ENCODE data around the gene SMAD2.
"Not testable (repeated sequence)": the region's sequence is repeated elsewhere in the genome, so short reads cannot be mapped to it uniquely, and the experiment has no call there.

SMAD2 gene

DNA sequence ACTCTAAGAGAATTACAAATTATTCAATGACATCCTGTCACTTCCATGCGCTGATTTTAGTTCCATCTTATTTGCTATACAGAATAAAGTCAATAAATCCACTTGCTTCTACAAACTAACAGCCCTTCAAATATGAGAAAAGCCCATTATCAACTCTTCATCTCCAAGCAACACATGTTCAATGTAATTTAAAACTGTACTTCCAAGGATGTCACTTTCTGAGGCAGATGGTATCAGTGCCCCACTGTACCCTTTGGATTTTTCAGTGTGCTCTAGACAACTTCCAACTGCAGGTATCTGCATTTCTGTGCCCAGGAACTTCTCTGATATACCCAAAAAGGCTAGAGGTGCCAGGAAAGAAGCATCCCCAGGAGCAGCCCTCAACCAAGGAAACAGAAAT, 87.6 kb downstream of the SMAD2 start:
- no peak for DNase-seq (ENCODE audit: low spot score)

DNA sequence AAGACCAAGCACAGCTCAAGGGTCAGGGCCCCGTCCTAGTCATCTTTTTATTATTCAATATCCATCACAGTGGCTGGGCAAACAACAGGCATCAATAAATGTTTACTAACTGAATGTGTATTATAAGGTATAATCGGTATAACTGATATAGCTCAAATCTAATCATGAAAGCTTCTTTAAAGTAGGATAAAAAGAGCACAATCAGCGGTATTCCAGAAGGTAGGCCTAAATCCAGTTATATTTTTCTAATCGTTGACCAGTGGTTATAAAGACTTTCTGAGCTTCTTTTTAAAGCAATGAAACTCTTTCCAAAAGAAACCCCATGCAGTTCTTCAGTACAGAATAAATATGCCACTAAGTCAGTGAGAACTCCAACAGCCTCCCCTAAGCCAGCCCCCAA, 92.1 kb downstream of the SMAD2 start:
- DNase-seq (ENCODE audit: low spot score): no peak

DNA sequence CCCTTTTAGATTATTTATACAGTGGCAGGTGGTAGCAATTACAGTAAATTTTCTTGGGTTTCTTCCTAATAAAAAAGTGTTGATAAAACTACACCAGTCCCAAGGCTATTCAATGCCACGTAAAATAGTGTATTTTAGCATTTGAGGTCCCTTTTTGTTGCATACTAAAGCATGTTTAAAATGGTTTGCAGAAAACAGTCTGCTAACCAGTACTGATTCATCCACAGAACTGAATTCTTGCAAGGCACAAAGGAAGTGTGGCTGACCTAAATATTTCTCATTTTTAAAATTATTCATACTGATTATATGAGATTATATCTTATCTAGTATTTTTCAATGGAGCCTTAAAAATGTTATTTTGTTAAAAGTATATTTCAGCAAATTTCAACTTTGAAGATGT, 98.1 kb downstream of the SMAD2 start:
- DNase-seq (ENCODE audit: low spot score): no peak

DNA sequence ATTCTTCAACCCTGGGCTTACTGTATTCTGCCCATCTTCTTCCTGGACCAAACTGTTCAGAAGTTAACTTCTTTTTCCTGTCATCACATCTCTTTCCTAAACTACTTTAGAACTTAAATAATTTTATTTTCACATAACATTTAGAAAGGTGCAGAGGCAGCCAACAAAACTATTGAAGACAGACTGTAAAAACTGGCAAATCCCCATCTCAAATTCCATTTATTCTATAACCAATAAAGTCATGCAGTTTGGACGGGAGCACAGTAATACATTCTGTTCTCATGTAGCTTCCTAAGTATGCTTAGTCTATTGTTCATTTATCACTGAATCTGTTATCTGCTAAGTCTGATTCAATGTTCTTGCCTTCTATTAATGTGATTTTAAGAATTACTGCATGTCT, 99.1 kb downstream of the SMAD2 start:
- DNase-seq (ENCODE audit: low spot score): no peak

DNA sequence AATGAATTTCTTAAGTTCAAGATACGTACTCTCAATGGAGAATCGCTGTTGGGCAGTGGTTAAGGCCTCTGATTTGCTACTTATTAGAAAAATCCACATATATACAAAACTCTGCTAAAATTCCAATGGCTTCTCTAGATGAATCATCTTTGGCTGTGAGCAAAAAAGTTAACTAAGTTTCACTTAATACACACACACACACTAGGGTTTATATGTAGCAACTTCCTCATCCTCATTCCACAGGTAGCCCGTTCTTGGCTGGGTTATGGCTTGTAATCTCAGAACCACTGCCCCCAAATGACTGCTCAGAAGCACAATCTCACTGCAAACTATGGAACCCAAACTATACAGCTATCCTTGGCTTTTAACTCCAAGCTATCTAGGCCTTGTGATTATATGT, 99.7 kb downstream of the SMAD2 start:
- no peak for DNase-seq (ENCODE audit: low spot score)

DNA sequence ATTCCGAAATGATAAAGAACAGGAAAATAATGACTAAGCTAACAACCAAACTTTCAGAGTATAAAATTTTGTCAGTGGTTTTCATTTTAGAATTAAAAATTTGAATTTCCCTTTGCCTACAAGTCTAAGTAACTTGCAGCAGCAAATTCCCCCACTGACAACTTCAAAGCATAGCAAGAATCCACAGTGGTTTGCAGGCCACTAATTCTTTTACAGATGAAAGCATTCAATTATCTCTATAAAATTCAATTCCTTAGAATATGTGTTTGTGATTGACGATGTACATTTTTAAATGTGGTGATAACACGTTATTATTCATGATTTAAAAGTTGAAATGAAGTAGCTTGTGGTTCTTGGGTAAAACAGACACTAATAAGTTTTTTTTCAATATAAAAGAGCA, 100.6 kb downstream of the SMAD2 start:
- no peak for DNase-seq (ENCODE audit: low spot score)

DNA sequence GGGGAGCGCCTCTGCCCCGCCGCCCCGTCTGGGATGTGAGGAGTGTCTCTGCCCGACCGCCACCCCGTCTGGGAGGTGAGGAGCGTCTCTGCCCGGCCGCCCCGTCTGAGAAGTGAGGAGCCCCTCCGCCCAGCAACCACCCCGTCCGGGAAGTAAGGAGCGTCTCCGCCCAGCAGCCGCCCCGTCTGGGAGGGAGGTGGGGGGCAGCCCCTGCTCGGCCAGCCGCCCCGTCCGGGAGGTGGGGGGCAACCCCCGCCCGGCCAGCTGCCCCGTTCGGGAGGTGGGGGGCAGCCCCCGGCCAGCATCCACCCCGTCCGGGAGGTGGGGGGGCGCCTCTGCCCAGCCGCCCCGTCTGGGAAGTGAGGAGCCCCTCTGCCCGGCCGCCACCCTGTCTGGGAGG, 102.4 kb downstream of the SMAD2 start:
- DNase-seq (ENCODE audit: low spot score): not testable (repeated sequence)

DNA sequence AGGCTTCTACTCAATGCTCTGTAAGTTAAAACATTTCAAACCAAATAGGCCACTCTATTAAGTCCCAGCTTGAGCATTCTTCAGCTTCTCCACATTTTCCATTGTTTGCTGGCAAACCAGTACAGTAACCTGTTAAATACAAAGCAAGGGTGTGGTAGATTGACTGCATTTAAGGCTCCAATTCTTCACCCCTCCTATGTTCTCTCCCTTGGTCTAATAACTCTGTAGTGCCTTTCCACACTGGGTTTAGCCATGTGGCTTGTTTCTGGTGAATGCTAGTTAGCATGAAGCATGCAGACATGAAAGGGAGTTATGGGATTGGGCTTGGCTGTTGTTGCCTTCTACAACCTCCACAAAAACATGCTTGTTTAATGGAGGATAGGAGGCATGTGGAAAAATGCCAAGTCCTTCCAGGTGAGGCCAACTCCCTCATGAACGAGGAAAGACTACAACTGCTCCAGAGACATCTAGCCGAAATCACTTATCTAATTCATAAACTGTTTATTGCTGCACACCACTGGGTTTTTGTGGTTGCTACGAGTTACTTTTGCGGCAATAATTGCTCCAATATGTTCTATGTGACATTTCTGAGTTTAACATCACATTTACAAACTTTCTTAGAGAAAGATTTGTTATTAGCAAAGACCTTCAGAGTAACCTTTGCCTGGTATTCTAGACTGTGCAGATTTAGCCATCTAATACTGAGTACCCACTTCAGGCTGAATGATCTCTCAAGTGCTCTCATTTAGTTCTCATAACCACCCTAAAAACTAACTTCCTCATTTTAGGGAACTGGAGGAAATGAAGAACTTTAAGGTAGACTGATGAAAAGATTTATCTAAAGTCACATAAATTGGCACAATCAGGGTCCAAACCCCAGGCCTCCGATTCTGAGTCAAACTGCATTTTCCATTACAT, 104.0 kb downstream of the SMAD2 start:
- no peak for DNase-seq (ENCODE audit: low spot score)

DNA sequence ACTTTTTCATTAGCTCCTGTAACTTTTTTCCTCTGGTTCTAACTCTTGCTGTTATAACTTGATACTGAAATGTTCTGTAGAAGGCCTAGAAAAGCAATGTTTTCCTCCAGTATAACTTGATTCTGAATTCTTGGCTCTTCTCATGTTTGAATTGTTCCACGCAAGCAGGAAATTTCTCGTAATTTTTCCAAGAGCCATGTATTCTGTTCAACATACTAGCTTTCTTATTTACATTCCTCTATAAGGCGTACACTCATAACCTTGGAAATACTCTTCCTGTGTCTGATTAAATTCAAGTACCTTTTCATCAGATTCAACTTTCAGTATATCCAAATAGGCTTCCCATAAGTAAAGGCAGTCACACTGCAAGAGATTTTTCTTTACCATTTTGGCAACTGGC, 109.1 kb downstream of the SMAD2 start:
- no peak for DNase-seq (ENCODE audit: low spot score)

DNA sequence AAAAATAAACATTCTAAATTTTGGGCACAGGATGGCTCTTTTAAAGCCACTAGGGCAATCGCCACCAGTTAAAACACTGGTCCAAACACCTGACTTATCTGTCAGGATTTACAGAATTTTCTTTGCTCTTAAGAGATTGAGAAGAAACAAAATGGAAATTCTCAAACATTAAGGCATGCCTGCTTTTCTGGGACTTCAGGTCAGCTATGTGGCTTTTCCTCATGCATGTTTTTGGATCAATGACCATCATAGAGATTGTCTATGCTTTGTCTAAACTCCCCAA, 112.7 kb downstream of the SMAD2 start:
- no peak for DNase-seq (ENCODE audit: low spot score)

DNA sequence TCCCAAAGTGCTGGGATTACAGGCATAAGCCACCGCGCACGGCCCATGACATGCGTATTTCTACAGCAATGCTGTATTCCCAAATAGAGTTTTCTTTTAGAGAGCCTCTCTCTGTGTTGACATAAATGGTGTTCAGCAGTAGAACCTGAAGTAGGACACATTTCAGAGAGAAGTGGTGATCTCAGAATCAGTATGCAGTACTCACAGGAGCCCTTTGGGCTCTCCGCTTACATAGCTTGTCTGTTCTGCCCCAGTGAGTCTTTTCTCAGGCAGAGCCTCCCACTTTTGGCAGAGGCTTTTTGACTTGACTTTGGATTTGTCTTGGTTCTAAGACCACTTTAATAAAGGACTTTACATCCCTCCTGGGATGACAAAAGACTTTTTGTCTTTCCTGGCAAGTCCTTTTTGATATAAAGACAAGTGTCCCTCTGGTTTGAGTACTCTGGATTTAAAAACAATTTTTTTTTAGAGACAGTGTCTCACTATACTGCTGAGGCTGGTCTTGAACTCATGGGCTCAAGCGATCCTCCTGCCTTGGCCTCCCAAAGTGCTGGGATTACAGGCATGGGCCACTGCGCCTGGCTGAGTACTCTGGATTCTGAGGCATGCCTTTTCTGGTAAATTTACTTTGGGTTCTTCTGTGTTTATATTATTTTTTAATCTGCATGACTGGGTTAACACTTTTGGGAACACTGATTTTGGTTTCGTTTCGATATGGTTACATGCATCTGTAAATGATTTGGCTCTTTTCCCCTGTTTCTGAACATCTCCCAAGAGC, 113.3 kb downstream of the SMAD2 start:
- DNase-seq (ENCODE audit: low spot score): no peak

DNA sequence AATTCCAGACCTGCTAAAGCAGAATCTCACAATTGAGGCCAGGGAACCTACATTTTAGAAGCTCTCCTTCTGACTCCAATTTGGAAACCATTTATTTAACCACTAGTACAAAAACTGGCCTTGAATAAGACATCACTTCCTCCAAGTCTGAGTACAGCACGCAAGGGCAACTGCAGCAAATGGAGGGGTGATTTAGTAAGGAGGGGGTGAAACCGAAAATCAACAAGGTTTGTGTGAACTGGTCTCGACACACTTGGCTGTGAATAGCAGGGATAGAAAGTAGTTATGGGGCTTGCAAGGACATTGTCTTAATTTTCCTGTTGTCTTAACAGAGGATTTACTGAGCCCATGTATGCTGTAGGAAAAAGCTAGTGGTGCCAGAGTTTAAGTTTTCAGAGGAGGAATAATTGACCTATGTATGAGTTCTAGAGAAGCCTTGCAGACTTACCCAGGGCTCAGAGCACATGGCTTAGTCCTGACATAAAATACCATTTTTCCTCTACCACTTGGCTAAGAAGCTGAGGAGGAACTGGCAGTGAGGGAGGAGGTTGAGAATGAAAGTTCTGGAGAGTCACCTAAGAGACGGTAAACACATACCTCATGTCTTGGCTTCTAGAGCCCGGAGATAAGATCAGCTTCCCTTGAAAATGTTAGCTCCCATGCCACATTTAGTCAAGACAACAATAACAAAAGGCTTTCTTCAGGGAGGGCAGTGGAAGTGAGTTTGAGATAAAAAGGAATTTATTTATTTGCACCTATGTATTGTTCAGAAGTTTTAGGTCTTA, 114.8 kb downstream of the SMAD2 start:
- no peak for DNase-seq (ENCODE audit: low spot score)

DNA sequence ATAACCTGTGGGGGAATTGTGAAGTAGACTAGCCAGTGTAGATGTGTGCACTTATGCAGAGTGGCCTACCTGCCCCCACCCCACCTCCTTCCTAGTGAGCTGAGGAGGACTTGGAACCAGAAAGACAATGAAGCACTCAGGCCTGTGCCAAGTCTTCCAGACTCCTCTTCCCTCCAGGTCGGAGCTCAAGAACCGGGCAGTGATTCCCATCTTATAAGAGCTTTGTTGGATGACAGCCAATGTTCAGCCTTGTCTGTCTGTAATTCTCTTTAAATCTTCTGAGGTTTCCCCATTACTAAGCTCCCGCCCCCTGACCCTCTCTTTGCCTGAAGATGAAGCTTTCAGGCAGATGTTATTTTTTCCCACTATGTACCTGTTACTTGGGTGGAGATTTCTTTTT, 121.0 kb downstream of the SMAD2 start:
- no peak for DNase-seq (ENCODE audit: low spot score)

DNA sequence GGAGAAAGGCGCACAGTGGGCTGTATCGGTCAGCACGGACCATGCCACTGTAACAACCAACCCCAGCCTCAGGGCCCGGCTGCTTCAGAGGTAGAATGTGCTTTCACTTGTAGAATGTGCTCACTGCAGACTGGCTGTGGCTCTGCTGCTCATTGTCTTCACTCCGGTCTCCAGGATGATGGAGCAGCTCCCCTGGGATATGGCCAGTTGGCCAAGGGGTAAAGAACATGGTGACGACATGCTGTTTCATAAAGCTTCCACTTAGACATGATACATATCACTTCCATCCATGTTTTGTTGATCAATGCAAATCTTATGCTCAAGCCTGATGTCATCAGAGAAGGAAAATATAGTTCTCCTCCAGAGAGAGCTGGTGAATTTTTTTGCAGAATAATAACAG, 127.7 kb downstream of the SMAD2 start:
- no peak for DNase-seq (ENCODE audit: low spot score)

DNA sequence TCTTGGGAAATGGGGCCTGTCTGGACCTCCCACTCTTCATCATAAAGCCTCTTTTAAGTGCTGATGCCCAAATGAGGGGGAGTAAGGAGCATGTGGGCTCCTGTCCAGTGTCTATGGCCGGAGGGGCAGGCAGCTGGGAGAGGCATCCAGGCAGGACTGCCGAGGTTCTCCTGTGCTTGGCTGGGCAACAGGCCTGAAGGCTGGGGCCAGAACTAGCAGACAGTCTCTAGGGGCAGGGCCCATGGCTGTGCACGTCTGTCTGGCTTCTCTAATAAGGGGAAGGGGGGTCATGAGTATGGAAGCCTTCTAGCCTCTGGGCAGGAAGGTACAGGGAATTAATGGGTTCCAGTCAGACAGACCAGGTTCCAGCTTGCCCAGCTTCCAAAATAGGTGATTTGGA, 128.6 kb downstream of the SMAD2 start:
- DNase-seq (ENCODE audit: low spot score): no peak

DNA sequence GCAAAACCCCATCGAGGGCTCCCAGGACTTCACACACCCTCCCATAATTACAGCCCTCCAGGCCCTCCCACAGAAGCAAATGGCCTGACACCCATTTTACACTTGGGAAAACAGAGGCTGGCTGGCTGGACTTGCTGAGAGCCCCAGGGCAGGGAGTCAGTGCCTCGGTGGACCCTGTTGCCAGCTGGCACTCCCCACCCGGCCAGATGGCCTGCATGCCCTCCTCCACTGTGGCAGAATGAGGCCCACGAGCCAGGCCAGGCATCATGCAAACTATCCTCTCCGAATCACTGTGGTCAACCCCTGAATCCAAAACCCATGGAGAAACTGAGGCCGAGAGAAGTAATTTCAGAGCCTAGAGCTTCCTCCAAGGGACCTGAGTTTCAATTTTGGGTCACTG, 129.7 kb downstream of the SMAD2 start:
- no peak for DNase-seq (ENCODE audit: low spot score)

DNA sequence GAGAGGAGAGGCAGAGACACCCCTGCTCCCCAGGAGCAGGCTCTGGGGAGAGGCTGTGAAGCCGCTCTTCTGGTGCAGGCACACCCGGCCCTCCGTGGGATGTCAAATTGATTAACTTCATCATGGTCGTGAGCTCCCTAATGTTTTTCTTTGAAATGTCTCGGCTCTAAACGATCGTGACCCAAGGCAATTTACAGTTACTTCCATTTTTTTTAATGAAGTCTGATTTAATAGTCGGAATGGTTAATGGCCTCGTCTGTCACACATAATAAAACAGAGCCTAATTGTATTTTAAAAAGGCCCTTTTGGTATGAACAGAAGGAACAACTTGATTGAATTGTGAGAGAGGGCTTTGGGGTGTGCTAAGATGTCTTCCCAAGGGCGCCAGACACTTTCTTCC, 130.2 kb downstream of the SMAD2 start:
- no peak for DNase-seq (ENCODE audit: low spot score)

DNA sequence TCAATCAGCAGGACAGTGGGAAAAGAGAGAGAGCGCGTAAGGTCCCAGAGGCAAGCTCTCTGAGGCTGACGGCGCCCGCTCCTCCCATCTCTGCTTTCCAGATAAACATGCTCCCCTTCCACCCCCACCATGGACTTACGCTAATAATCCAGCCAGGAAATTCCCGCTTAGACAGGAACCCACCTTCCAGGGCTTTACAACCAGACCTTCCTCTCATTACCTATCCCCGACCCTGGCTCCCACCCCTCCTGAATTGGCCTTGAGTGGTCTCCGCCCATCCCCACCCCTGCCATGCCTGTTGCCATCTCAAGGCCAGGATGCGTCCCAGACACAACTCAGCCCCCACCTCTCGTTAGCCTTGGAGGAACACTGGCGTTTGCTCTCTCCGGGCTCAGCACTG, 131.1 kb downstream of the SMAD2 start:
- no peak for DNase-seq (ENCODE audit: low spot score)

DNA sequence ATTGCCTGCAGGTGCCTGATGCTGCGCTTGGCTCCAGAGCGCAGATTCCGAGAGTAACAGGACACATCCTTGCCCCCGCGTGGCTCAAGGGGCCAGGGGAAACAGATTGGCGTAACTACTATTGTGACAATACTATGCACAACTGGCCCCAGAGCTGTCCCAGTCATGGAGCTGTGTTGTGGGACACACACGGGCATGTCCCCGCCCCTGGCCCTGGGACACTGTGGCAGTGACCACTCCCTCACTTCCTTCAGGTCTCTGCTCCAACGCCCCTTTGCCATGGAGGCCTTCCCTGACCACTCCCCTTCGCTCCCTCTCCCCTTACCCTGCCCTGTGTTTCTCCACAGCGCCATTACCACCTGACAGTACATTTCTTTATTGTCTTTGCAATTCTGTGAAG, 132.1 kb downstream of the SMAD2 start:
- no peak for DNase-seq (ENCODE audit: low spot score)

DNA sequence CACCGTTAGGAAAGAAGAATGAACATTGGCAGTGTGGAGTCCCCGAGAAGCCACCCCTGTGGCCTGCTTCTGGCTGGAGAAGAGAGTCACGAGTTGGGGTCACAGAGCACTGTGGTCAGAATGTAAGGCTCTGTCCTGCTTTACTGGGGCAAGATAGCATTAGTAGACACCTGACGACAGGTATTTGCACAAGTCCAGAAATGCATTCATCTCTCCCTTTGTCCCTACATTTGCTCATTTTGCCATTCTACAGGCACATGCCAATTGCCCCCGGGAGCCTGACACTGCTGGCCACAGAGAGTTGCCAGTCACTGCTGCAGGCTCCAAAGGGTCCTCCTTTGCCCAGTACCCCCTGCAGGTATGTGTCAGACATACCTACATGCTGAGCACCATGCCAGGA, 133.3 kb downstream of the SMAD2 start:
- DNase-seq (ENCODE audit: low spot score): no peak

DNA sequence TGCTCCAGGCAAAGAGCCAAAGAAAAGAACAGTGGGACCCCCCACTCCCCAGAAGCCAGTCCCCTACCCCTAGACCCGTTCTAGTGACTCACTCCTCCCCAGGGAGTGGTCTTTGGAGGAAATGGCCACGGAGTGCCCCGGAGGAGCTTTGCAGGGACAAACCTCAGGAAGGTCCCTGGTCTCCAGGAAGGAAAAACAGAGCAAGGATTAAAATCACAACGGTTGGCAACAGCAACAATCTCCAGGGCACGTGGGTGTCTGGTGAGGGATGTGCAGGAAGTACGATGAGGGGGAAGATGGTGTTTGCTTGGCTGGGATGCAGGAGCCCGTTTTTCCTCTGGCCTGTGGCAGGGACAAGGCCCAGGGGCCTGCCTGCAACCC, 135.0 kb downstream of the SMAD2 start:
- DNase-seq (ENCODE audit: low spot score): no peak

DNA sequence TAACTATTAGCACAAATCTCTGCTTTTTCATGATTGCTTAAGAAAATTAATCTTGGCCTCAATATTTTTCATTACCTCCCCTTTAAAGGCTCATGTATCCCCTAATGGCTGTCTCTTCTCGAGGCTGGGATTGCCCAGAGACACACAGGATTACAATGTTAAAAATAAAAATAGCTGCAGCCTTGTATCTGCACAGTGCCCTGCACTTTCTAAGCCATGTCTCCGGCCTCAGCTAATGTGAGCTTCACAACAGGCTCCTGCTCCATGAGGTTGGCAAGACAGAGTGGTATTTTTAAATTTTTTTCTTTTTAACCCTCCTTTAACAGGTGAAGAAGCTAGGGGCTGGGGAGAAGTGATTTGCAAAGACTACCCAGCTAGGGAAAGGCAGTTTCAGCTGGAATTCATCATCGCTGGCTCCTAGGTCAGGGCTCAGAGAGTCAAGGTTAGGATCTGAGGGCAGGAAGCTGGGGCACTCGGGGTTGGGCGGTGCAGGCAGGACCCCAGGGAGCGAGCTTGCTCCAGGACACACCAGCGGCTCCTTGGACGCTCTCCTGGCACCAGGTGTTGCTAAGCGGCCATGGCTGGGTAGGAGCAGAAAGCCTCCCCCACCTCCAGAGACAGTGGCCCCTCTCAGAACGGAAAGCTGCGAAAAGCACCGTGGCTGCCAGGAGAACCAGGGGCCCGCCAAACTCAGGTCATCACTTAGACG, 135.6 kb downstream of the SMAD2 start:
- DNase-seq (ENCODE audit: low spot score): no peak

Data from HuH-7.5 (cell line).